PC-9 (cell line): ENCODE data around the gene CNP. TPM values are rescaled to one million over a fixed set of nuclear protein-coding genes. Genes with fewer than 3 reads are reported as not detected.

ENCODE experiments used
- BruUV-seq: library from RNA; stranded (reverse); fragments of 400-500 nt; replicated peaks from 2 replicates; lab custom pipeline; 2021; lab: Mats Ljungman, UMichigan
- CTCF ChIA-PET: fragments of 300-600 bp; sonication (Branson Sonifier 250); formaldehyde crosslinking; loops from one replicate; lab custom pipeline; 2022; ENCODE audit warnings: antibody characterized with exemption; lab: Charles Lee
- POLR2A ChIA-PET: fragments of 300-600 bp; sonication (Branson Sonifier 250); formaldehyde crosslinking; loops from one replicate; lab custom pipeline; 2022; ENCODE audit warnings: antibody characterized with exemption; ENCODE audit not compliant: unreplicated experiment; lab: Charles Lee
- DNase-seq, 2 experiments: peaks; one replicate each; pipeline versions ENCODE4 v3.0.0 to v3.0.0-alpha.2; 2015 to 2022; ENCODE audit warnings: mixed read lengths in 1 of 2
- H2AFZ ChIP-seq: fragments of 200-600 bp; sonication (generic); 2 replicates; pipeline ENCODE4 v1.8.1; 2017; ENCODE audit warnings: antibody characterized with exemption
- H3F3A ChIP-seq: fragments of 200-600 bp; sonication (generic); 2 replicates; pipeline ENCODE4 v1.8.1; 2017; ENCODE audit warnings: antibody characterized with exemption, mild to moderate bottlenecking, low read depth; ENCODE audit not compliant: insufficient read depth
- H3K27ac ChIP-seq: fragments of 200-600 bp; sonication (generic); 2 replicates; pipeline ENCODE4 v1.6.1; 2016; ENCODE audit warnings: mixed run types
- H3K27me3 ChIP-seq: fragments of 200-600 bp; sonication (generic); 2 replicates; pipeline ENCODE4 v1.6.1; 2016; ENCODE audit warnings: low read depth, mixed run types; ENCODE audit not compliant: insufficient read depth
- H3K36me3 ChIP-seq: fragments of 200-600 bp; sonication (generic); 2 replicates; pipeline ENCODE4 v1.6.1; 2016; ENCODE audit warnings: low read depth, mixed run types
- H3K4me1 ChIP-seq: fragments of 200-600 bp; sonication (generic); replicated peaks from 2 replicates; pipeline ENCODE4 v1.6.1; 2016; ENCODE audit warnings: mixed run types; ENCODE audit not compliant: insufficient read depth
- H3K4me2 ChIP-seq: fragments of 200-600 bp; sonication (generic); 2 replicates; pipeline ENCODE4 v1.6.1; 2017; ENCODE audit warnings: mixed run types
- H3K4me3 ChIP-seq: fragments of 200-600 bp; sonication (generic); 2 replicates; pipeline ENCODE4 v1.6.1; 2016; ENCODE audit warnings: mixed run types
- H3K79me2 ChIP-seq: fragments of 200-600 bp; sonication (generic); 2 replicates; pipeline ENCODE4 v1.6.1; 2017; ENCODE audit warnings: low read depth, mixed run types
- H3K9me2 ChIP-seq: fragments of 200-600 bp; sonication (generic); 2 replicates; pipeline ENCODE4 v1.8.1; 2017; ENCODE audit warnings: mild to moderate bottlenecking; ENCODE audit not compliant: insufficient read depth
- H3K9me3 ChIP-seq: fragments of 200-600 bp; sonication (generic); 2 replicates; pipeline ENCODE4 v1.8.1; 2016; ENCODE audit warnings: low read depth; ENCODE audit not compliant: insufficient read depth
- H4K20me1 ChIP-seq: fragments of 200-600 bp; sonication (generic); 2 replicates; pipeline ENCODE4 v1.8.1; 2017; ENCODE audit not compliant: insufficient read depth
- CTCF ChIP-seq: fragments of 200-600 bp; sonication (generic); conservative IDR thresholded peaks from 2 replicates; pipeline ENCODE4 v1.6.1; 2017; ENCODE audit warnings: mixed run types, antibody characterized with exemption, mild to moderate bottlenecking, moderate library complexity
- EZH2 ChIP-seq: fragments of 200-600 bp; sonication (generic); IDR thresholded peaks from 2 replicates; pipeline ENCODE4 v1.8.0; 2017; ENCODE audit warnings: antibody characterized with exemption, low read depth
- intact Hi-C: fragments of 100-400 bp; cut with micrococcal nuclease; formaldehyde crosslinking; loops from one replicate; pipeline ENCODE4 v1.10.0; 2022; ENCODE audit not compliant: unreplicated experiment
- total RNA-seq: library from RNA; stranded (reverse); gene quantifications from 2 replicates; pipeline ENCODE4 v1.2.3, GENCODE V29; 2021

Gene CNP
- total RNA-seq, 1 experiment from 2014 or later = 64.7 TPM

- Histone ChIP-seq H3K9me3 (no peaks in the 10 kb centered on the region), H3K4me1 (no peaks in the 10 kb centered on the region), H3K4me3 (no peak overlapping the region), H3K27me3 (no peaks in the 10 kb centered on the region), H3K27ac (no peak overlapping the region), H2AFZ (no peak overlapping the region), H4K20me1 (no peaks in the 10 kb centered on the region), H3K79me2 (no peaks in the 10 kb centered on the region), H3K9me2 (no peaks in the 10 kb centered on the region), H3K36me3 (no peaks in the 10 kb centered on the region), H3K4me2 (no peak overlapping the region), H3F3A (0 out of 2 replicates have a peak, but pooled peaks cover 3% of the 10 kb centered on the region)
- ChIA-PET CTCF (interaction anchor here (0.5 kb wide), 1 partner anchor 360 kb away, joined by 7 read pairs; no protein-coding TSS in a partner anchor), POLR2A (no interaction called here)
- BruUV-seq = no TSS peak
- DNase-seq = no peak
- no peak for TF ChIP-seq CTCF
- no peak for TF ChIP-seq EZH2
- intact Hi-C loops = no loop called here
Measured at GRCh38 chr17:41939044-41939692, 27.4 kb upstream of the CNP start.

GRCh38 chr17:41939693-41940090 is 26.9 kb upstream of the CNP start:
- H3F3A ChIP-seq = 0 out of 2 replicates have a peak, but pooled peaks cover 3% of the 10 kb centered on the region
- H3K36me3 ChIP-seq = no peaks in the 10 kb centered on the region
- no peak for TF ChIP-seq CTCF
- no peak for TF ChIP-seq EZH2
- H3K79me2 ChIP-seq = no peaks in the 10 kb centered on the region
- no peak overlapping the region for H3K4me2 ChIP-seq
- intact Hi-C loops = no loop called here
- ChIA-PET POLR2A (interaction anchor here (0.7 kb wide), 1 partner anchor 11 kb away, joined by 5 read pairs; no protein-coding TSS in a partner anchor), CTCF (no interaction called here)
- no TSS peak for BruUV-seq
- no peaks in the 10 kb centered on the region for H3K4me1 ChIP-seq
- no peak for DNase-seq
- no peak overlapping the region for H3K4me3 ChIP-seq
- H3K27ac ChIP-seq = no peak overlapping the region
- H3K9me3 ChIP-seq = no peaks in the 10 kb centered on the region
- H3K9me2 ChIP-seq = no peaks in the 10 kb centered on the region
- no peaks in the 10 kb centered on the region for H4K20me1 ChIP-seq
- H2AFZ ChIP-seq = no peak overlapping the region
- H3K27me3 ChIP-seq = no peaks in the 10 kb centered on the region

- DNase-seq = no peak
- Histone ChIP-seq H3K36me3 (no peaks in the 10 kb centered on the region), H4K20me1 (no peaks in the 10 kb centered on the region), H3K27me3 (no peaks in the 10 kb centered on the region), H3K4me3 (no peak overlapping the region), H3K9me2 (no peaks in the 10 kb centered on the region), H3K4me2 (no peak overlapping the region), H3K27ac (no peak overlapping the region), H3F3A (0 out of 2 replicates have a peak, but pooled peaks cover 3% of the 10 kb centered on the region), H3K9me3 (no peaks in the 10 kb centered on the region), H3K4me1 (no peaks in the 10 kb centered on the region), H3K79me2 (no peaks in the 10 kb centered on the region), H2AFZ (no peak overlapping the region)
- intact Hi-C loops = no loop called here
- BruUV-seq = no TSS peak
- CTCF ChIA-PET = interaction anchor here (0.7 kb wide), 1 partner anchor 44 kb away, joined by 7 read pairs; no protein-coding TSS in a partner anchor
- POLR2A ChIA-PET = no interaction called here
- TF ChIP-seq CTCF (no peak), EZH2 (no peak)
Measured at GRCh38 chr17:41941168-41941567, 25.4 kb upstream of the CNP start.
